HG03175 (cell line): ENCODE results near the gene RMDN2.
"Not testable (repeated sequence)": the region's sequence is repeated elsewhere in the genome, so short reads cannot be mapped to it uniquely, and the experiment has no call there.

Experiments
- ATAC-seq: cut with Tn5 transposase; IDR thresholded peaks from one replicate; pipeline ENCODE4 v1.9.1; 2021; ENCODE audit warnings: mild to moderate bottlenecking, moderate library complexity; ENCODE audit not compliant: unreplicated experiment

RMDN2 gene

DNA sequence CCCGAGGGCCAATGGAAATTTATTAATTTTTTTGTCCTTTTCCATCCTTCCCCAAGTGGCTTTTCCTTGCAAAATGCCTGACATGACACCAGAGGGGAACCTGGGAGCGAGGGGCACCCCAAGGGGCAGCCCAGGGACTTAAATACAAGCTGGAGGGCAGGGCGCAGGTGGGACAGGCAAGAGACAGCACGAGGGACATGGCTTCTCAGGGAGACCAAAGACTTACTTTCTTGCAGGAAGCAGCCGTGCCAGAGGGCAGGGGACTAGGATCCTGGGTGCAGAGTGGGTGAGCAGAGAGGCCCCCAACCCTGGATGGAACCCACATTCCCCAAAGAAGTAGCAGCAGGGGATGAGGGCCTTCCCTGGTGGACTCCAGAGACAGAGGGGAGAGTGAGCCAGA, 5.3 kb downstream of the RMDN2 start:
- not testable (repeated sequence) for ATAC-seq

DNA sequence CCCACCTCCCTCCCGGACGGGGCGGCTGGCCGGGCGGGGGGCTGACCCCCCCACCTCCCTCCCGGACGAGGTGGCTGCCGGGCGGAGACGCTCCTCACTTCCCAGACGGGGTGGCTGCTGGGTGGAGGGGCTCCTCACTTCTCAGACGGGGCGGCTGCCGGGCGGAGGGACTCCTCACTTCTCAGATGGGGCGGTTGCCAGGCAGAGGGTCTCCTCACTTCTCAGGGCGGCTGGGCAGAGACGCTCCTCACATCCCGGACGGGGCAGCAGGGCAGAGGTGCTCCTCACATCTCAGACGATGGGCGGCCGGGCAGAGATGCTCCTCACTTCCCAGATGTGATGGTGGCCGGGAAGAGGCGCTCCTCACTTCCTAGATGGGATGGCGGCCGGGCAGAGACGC, 7.8 kb downstream of the RMDN2 start:
- ATAC-seq: not testable (repeated sequence)

GRCh38 chr2:37934591-37935513, 9.8 kb downstream of the RMDN2 start:
- peak; percentile 92 for ATAC-seq

DNA sequence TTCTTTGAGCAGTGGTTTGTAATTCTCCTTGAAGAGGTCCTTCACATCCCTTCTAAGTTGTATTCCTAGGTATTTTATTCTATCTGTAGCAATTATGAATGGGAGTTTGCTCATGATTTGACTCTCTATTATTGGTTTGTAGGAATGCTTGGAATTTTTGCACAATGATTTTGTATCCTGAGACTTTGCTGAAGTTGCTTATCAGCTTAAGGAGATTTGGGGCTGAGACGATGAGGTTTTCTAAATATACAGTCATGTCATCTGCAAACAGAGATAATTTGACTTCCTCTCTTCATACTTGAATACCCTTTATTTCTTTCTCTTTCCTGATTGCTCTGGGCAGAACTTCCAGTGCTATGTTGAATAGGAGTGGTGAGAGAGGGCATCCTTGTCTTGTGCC, 12.5 kb downstream of the RMDN2 start:
- ATAC-seq: not testable (repeated sequence)

DNA sequence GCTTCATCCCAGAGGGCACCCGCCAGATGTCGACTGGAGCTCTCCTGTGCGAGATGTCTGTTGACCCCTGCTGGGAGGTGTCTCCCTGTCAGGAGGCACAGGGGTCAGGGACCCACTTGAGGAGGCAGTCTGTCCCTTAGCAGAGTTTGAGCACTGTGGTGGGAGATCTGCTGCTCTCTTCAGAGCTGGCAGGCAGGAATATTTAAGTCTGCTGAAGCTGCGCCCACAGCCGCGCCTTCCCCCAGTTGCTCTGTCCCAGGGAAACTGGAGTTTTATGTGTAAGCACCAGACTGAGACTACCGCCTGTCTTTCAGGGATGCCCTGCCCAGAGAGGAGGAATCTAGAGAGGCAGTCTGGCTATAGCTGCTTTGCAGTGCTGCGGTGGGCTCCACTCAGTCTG, 16.2 kb downstream of the RMDN2 start:
- ATAC-seq: not testable (repeated sequence)

DNA sequence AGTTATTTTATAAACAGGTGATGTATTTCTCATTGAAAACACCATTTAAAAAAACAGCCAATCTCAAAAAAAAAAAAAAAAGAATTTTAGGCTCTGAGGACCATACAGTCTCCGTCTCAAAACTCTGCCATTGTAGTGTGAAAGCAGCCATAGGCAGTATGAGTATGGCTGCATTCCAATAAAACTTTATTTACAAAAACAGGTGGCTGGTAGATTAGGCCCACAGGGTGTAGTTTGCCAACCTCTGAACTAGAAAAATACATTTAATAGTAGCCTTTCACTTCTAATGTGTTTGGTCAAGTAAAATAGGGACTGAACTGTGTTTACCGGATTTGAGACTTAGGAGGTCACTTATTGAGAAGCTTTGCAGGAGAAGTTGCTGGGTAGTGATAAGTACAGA, 19.2 kb downstream of the RMDN2 start:
- ATAC-seq: no peak

- no peak for ATAC-seq
These were observed 22.2 kb downstream of the RMDN2 start for GRCh38 chr2:37947306-37947705.

DNA sequence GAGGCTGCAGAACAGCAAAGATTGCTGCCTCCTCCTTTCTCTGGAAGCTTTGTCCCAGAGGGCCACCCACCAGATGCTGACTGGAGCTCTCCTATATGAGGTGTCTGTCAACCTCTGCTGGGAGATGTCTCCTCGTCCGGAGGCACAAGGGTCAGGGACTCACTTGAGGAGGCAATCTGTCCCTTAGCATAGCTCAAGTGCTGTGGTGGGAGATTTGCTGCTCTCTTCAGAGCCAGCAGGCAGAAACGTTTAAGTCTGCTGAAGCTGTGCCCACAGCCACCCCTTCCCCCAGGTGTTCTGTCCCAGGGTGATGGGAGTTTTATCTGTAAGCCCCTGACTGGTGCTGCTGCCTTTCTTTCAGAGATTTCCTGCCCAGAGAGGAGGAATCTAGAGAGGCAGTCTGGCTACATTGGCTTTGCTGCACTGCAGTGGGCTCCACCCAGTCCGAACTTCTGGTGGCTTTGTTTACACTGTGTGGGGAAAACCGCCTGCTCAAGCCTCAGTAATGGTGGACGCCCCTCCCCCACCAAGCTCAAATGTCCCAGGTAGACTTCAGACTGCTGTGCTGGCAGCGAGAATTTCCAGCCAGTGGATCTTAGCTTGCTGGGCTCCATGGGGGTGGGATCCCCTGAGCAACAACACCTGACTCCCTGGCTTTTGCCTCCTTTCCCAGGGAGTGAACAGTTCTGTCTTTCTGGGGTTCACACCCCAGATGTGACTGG, 37.1 kb downstream of the RMDN2 start:
- not testable (repeated sequence) for ATAC-seq

DNA sequence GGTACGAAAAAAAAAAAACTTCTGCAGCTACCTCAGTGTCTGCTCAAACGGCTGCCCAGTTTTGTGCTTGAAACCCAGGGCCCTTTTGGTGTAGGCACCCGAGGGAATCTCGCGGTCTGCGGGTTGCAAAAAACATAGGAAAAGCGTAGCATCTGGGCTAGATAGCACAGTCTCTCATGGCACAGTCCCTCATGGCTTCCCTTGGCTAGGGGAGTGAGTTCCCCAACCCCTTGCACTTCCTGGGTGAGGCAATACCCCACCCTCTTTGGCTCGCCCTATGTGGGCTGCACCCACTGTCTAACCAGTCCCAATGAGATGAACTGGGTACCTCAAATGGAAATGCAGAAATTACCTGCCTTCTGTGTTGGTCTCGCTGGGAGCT, 37.6 kb downstream of the RMDN2 start:
- not testable (repeated sequence) for ATAC-seq

GRCh38 chr2:37963901-37964300, 38.8 kb downstream of the RMDN2 start:
- ATAC-seq: not testable (repeated sequence)

DNA sequence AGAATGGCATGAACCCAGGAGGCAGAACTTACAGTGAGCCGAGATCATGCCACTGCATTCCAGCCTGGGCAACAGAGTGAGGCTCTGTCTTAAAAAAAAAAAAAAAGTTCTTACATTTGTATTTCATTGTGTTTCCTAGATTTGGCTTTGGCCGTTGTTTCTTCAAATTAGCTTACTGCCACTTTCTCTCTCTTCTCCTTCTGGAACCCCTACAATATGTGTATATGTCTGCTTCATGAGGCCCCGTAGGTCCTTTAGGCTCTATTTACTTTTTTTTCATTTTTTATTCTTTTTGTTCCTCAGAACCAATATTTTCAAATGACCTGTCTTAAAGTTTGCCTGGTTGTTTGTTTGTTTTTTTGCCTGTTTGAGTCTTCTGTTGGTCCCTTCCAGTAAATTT, 41.2 kb downstream of the RMDN2 start:
- ATAC-seq: no peak

DNA sequence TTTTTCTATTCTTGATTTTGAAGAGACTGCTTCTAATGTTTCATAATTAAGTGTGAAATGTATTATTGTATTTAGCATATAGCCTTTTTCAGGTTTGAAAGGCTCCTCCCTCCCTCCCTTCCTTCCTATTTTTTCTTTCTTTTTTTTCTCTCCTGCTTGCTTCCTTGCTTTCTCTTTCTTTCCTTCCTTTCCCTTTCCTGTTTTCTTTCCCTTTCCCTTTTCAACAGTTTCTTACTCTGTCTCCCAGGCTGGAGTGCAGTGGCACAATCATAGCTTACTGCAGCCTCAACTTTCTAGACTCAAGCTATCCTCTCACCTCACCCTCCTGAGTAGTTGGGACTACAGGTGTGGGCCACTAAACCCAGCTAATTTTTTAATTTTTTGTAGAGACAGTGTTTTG, 44.6 kb downstream of the RMDN2 start:
- ATAC-seq: no peak

DNA sequence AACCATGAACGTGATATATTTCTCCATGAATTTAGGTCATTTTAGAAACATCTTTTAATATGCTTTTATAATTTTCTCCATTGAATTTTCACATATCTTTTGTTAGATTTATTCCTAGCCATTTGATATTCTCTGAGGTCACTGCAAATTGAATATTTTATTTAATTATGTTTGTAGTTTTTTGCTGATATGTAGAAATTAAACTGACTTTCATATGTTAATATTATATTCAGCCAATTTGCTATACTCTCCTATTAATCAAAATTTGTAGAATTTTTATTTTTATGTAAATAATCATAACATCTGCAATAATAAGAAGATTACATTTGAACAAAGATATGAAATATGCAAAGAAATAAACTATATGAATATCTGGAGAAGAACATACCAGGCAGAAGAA, 46.9 kb downstream of the RMDN2 start:
- no peak for ATAC-seq

DNA sequence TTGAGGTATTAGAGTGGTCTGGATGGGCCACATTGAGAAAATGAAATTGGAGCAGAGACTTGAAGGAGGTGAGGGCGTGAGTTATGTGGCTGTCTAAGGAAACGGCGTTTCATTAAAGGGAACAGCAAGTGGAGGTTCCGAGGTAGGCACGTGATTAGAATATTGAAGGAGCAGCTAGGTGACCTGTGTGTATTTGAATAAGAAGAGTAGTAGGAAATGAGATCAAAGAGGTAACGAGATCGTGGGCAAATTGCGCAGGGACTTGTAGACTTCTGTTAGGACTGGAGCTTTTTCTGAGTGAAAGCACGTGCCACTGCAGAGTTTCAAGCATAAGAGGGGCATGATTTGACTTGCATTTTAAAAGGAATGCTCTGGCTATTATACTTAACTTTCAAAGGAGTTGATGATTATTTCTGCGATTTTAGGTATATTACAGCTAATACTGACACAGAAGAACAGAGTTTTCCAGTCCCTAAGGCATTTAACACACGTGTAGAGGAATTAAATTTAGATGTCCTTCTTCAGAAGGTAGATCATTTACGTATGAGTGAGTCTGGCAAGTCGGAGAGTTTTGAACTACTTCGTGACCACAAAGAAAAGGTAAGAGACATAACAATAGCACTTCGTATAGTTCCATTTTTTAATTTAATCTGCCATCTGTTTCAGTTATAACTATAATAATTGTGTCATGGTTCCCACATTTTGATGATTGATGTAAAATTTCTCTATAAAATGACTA, 48.7 kb downstream of the RMDN2 start:
- ATAC-seq: no peak

- ATAC-seq: no peak
These were observed 50.7 kb downstream of the RMDN2 start for GRCh38 chr2:37975808-37976207.

DNA sequence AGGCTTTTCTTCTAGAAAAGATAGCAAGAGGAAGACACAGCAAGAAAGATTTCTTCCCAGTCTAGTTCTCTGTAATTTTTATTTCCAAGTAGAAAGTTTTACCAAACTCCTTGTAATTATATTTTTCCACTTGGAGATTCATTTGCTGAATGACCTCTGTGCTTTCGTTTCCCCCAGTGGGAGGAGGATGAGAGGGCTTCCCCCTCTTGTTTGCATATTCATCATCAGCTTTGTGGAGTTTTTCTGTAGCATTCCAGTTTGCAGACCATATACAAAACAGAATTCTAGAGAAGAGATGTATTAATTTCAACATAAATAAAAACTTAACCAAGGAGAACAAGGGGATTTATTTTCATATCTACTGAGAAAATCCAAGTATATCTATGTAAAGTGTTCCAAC, 51.3 kb downstream of the RMDN2 start:
- ATAC-seq: no peak

DNA sequence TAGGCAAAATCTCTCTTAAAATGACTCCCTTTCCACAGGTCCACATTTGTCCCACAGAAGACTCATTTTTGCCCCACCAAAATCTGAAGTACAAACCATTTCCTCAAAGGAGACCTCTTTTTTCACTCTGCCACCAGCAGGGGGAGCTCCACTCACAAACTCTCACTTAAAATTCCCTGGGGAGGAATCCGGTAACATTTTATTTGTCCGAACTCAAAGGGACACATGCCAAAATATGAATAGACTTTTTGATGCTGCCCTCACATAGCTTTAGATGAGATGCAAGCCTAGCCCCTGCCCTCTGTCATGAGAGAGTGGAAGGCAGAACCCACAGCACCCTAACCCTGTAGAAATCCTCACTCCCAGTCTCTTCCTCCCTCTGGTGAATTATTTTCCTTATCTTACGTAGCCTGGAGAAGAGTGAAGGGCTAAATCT, 57.1 kb downstream of the RMDN2 start:
- ATAC-seq: no peak

- no peak for ATAC-seq
These were observed 57.8 kb downstream of the RMDN2 start for GRCh38 chr2:37982847-37983246.

DNA sequence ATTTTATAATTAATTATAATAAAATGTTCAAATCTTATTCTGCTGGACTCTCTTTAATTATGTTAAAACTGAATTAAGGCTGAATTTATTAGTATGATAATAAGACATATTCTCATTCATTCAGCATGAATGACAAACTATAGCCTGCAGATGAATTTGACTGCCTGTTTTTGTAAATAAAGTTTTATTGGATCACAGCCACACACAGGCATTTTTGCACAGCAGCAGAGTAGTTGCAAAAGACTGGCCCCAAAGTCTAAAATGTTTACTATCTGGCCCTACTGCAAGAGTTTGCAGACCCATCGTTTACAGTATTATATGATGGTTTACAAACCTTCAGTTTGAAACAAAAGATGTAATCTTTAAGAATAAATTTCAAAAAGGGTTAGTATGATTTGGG, 58.6 kb downstream of the RMDN2 start:
- no peak for ATAC-seq

GRCh38 chr2:37984176-37984575, 59.1 kb downstream of the RMDN2 start:
- ATAC-seq: no peak

DNA sequence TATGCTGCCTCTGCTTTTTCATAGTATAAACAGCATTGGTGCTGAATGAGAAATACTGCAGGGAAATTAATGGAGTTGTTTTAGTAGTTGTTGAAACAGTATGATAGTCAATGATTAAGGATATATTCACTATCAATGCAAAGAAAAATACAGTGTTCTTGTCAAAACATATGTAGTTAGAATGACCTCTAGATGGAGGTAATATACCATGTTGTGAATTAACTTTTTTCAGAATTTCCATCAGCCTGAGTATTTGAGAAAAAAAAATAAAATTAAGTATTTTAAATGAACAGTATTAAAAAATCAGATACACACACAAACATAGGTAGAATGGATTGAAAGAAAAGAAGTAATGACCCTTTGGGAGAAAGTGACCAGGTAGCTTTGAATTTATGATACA, 59.5 kb downstream of the RMDN2 start:
- ATAC-seq: no peak
